Effector memory CD4-positive, alpha-beta T cell (primary cell): Measurements from ENCODE around the gene PTCHD1.

ENCODE experiments used
- DNase-seq, 3 donors: peaks; one replicate each; pipeline ENCODE4 v3.0.0-alpha.2; 2020
- H3K27ac ChIP-seq: 2 replicates; pipeline ENCODE4 v1.7.0; 2013; ENCODE audit warnings: mild to moderate bottlenecking, low read length, moderate library complexity; ENCODE audit not compliant: insufficient read depth, poor library complexity, severe bottlenecking
- H3K27me3 ChIP-seq: replicated peaks from 2 replicates; pipeline ENCODE4 v1.7.0; 2013; ENCODE audit warnings: mild to moderate bottlenecking, low read length; ENCODE audit not compliant: insufficient read depth, control insufficient read depth, poor library complexity, severe bottlenecking
- H3K36me3 ChIP-seq: 2 replicates; pipeline ENCODE4 v1.7.0; 2013; ENCODE audit warnings: mild to moderate bottlenecking, low read length, moderate library complexity; ENCODE audit not compliant: control insufficient read depth, insufficient read depth
- H3K4me1 ChIP-seq: 2 replicates; pipeline ENCODE4 v1.7.0; 2013; ENCODE audit warnings: low read length, mild to moderate bottlenecking; ENCODE audit not compliant: control insufficient read depth, insufficient read depth, poor library complexity, severe bottlenecking
- H3K4me3 ChIP-seq: 2 replicates; pipeline ENCODE4 v1.7.0; 2013; ENCODE audit warnings: low read length, low read depth, mild to moderate bottlenecking; ENCODE audit not compliant: insufficient read depth, poor library complexity, severe bottlenecking
- H3K9me3 ChIP-seq: 2 replicates; pipeline ENCODE4 v1.7.0; 2013; ENCODE audit warnings: mild to moderate bottlenecking, low read length, moderate library complexity; ENCODE audit not compliant: control insufficient read depth

PTCHD1 gene

DNA sequence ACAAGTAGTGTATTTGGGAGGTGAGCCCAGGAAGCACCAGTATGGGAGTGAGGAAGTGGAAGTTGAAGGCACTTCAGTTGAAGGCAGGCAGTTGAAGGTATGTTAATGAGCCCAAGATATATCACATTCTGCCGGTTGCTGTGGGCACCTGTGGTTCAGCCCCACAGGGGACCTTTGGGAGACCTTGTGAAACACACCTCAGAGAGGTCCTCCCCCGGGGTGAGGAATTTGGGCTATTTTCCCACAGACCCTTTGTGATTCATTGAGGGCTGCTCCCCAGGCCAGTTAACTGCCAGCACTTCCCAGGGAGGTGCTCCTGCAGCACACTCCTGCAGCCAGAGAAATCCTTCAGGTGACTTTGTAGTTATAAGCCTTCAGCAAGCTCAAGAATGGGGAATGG lies 45.9 kb downstream of the PTCHD1 start:
- Histone ChIP-seq H3K4me3 (no peak overlapping the region), H3K27ac (no peak overlapping the region), H3K4me1 (no peaks in the 10 kb centered on the region), H3K9me3 (no peaks in the 10 kb centered on the region), H3K27me3 (no peaks in the 10 kb centered on the region), H3K36me3 (no peaks in the 10 kb centered on the region)
- DNase-seq, result no peak

- no peaks in the 10 kb centered on the region for H3K4me1 ChIP-seq
- H3K36me3 ChIP-seq, result no peaks in the 10 kb centered on the region
- no peak overlapping the region for H3K27ac ChIP-seq
- H3K9me3 ChIP-seq, result no peaks in the 10 kb centered on the region
- DNase-seq, result no peak
- H3K27me3 ChIP-seq, result no peaks in the 10 kb centered on the region
- no peak overlapping the region for H3K4me3 ChIP-seq
Observed at GRCh38 chrX:23381099-23382087, 46.7 kb downstream of the PTCHD1 start.

DNA sequence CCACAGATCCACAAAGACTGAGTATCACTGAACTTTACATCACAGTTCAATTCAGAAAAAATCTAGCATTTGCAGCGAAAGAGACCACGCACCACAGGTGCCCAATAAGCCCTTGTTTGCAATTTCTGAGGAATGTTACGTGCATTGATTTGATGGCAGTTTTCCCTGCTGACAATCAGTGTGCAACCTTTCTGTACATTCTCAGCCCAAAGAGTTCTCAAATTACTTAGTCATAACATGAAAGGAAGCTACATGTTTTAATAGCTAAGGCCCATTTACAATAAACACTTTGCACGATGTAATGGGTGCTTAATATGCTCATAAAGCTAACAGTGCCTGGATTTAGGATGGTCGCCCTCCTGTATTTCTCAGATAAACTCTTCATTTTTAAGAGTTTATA lies 47.9 kb downstream of the PTCHD1 start:
- H3K27ac ChIP-seq, result no peak overlapping the region
- DNase-seq, result no peak
- no peaks in the 10 kb centered on the region for H3K27me3 ChIP-seq
- H3K9me3 ChIP-seq, result no peaks in the 10 kb centered on the region
- H3K4me3 ChIP-seq, result no peak overlapping the region
- no peaks in the 10 kb centered on the region for H3K4me1 ChIP-seq
- no peaks in the 10 kb centered on the region for H3K36me3 ChIP-seq

DNA sequence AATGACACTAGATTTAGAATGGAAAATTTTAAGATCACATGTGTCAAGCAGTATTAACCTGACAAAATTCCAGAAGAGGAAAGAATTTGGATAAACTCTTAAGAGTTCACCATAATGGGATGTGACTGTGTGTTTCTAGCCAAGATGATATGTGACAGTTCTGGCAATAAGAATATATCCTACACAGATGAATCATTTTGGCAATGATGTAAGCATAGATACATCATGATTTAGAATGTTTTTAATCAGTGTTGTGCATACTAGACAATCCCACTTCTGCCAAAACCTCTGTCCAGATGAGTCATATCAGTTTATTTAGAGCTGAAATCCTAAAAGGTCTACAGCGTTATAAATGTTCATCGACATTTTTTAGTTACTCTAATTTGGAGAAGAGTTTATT lies 48.8 kb downstream of the PTCHD1 start:
- Histone ChIP-seq H3K4me3 (no peak overlapping the region), H3K9me3 (no peaks in the 10 kb centered on the region), H3K4me1 (no peaks in the 10 kb centered on the region), H3K36me3 (no peaks in the 10 kb centered on the region), H3K27ac (no peak overlapping the region), H3K27me3 (no peaks in the 10 kb centered on the region)
- DNase-seq, result no peak

- H3K27me3 ChIP-seq, result no peaks in the 10 kb centered on the region
Observed at GRCh38 chrX:23385242-23385641, 50.6 kb downstream of the PTCHD1 start.

DNA sequence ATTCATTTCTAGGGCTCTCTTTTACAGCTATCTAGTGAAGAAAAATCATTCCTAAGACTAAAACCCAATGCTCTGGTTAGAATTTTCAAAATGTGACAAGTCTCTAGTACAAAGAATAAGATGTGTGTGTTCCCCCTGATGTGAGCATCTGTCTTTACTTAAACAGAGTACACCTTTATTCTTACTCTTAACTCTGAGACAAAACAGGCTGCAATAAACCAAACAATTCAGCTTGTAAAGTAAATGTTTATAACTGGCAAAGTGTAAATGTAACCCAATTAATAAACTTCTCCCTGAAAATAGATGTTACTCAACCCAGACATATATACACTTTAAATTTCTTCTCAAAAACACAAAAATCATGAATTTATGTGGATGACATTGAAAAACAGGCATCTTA lies 51.6 kb downstream of the PTCHD1 start:
- Histone ChIP-seq H3K4me1 (no peaks in the 10 kb centered on the region), H3K36me3 (no peaks in the 10 kb centered on the region), H3K27ac (no peak overlapping the region), H3K27me3 (no peaks in the 10 kb centered on the region), H3K9me3 (no peaks in the 10 kb centered on the region), H3K4me3 (no peak overlapping the region)
- DNase-seq, result no peak

More at GRCh38 chrX:23385242-23385641, 50.6 kb downstream of the PTCHD1 start:
- H3K27ac ChIP-seq, result no peak overlapping the region
- H3K36me3 ChIP-seq, result no peaks in the 10 kb centered on the region
- no peak overlapping the region for H3K4me3 ChIP-seq
- H3K9me3 ChIP-seq, result no peaks in the 10 kb centered on the region
- H3K4me1 ChIP-seq, result no peaks in the 10 kb centered on the region
- DNase-seq, result no peak

DNA sequence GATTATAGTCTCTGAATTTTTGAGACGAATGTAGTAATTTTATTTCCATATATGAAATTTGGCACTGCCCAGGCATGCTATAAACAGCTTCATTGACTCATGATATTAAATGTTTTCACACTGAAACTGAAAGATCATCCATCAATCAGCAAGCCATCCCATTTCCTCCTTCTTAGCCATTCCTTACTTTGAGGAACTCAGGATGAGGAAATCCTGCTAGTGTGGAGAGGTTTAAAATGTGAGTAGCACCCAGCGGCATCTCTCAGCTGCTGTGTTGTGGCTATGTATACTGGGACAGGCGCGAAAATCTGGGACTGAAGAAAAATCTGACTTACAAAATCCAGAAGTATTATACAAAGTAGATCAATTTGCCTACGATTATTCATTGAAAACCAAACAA lies 52.1 kb downstream of the PTCHD1 start:
- Histone ChIP-seq H3K27me3 (no peaks in the 10 kb centered on the region), H3K9me3 (no peaks in the 10 kb centered on the region), H3K36me3 (no peaks in the 10 kb centered on the region), H3K4me1 (no peaks in the 10 kb centered on the region), H3K4me3 (no peak overlapping the region), H3K27ac (no peak overlapping the region)
- no peak for DNase-seq

GRCh38 chrX:23387550-23388184 lies 53.0 kb downstream of the PTCHD1 start:
- H3K9me3 ChIP-seq, result no peaks in the 10 kb centered on the region
- no peak overlapping the region for H3K27ac ChIP-seq
- H3K27me3 ChIP-seq, result no peaks in the 10 kb centered on the region
- no peaks in the 10 kb centered on the region for H3K4me1 ChIP-seq
- DNase-seq, result no peak
- H3K4me3 ChIP-seq, result no peak overlapping the region
- no peaks in the 10 kb centered on the region for H3K36me3 ChIP-seq

DNA sequence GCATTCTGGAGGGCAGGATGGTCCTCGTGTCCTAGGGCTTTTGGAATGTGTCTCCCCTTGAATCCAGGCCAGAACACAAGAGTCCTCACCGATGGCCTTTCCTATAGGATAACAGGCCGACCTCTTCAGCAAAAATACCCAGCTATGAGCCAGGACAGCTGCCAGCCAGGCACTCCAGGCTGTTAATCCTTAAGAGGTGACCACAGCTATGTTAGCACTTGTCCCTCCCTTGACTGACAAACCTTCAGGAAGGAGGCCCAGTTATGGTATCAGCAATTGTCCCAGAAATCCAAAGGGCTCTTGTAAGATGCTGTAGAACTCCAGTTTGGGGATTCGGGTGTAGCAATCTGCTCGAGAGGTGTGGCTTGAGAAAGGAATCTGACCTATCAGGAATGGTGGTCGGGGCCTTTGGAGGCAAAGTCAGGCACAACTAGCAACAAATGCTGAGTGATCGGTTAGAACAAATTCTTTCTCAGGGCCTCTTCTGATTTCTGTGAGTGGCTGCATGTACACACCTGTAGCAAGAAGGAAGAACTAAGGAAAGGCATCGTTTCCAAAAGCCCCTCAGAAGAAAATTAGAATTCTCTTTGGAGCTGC lies 54.6 kb downstream of the PTCHD1 start:
- Histone ChIP-seq H3K27ac (no peak overlapping the region), H3K27me3 (no peaks in the 10 kb centered on the region), H3K9me3 (no peaks in the 10 kb centered on the region), H3K4me3 (no peak overlapping the region), H3K4me1 (no peaks in the 10 kb centered on the region), H3K36me3 (no peaks in the 10 kb centered on the region)
- DNase-seq, result no peak

- Histone ChIP-seq H3K36me3 (no peaks in the 10 kb centered on the region), H3K9me3 (no peaks in the 10 kb centered on the region), H3K4me1 (no peaks in the 10 kb centered on the region), H3K4me3 (no peak overlapping the region), H3K27ac (no peak overlapping the region), H3K27me3 (no peaks in the 10 kb centered on the region)
- no peak for DNase-seq
Observed at GRCh38 chrX:23390979-23391378, 56.3 kb downstream of the PTCHD1 start.
